Upper lobe of left lung (tissue), 4 donors: ENCODE data around the gene SEMA6A.

Experiments used
- CTCF ChIP-seq, 6 experiments: fragments of 450-650 bp in 4 of 6; fragments of 200-600 bp in 2 of 6; sonication (generic) in 2 of 6; IDR thresholded peaks; one replicate each; pipeline ENCODE4 v1.5.1; 2016 to 2019; ENCODE audit warnings: antibody characterized with exemption in 6 of 6
- POLR2A ChIP-seq, 4 donors: fragments of 450-650 bp; IDR thresholded peaks; one replicate each; pipeline ENCODE4 v1.5.1; 2016 to 2017; ENCODE audit warnings: antibody characterized with exemption in 4 of 4, mild to moderate bottlenecking in 2 of 4

DNA sequence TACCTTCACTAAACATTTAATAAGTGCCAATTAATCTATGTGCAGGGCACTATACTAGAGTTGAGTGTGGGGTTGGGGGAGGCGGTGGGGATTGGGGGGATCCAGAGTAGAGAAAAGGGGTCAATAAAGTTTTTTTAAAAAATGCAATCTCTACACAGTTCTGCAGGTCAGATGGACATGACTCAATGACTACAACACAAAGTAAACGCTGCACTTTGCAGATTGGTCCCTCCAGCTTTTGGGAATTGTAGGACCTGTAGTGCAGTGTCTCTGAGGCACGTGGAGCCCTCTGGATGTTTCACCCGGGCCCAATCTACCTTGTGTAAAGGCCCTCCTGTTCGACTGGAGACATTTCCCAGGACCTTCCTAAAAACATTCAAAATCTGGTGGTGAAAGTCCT lies 43.5 kb downstream of the SEMA6A start:
- TF ChIP-seq CTCF (IDR thresholded peaks at IDR 0.05): no peak
- TF ChIP-seq POLR2A (IDR thresholded peaks at IDR 0.05): no peak
